ENCODE measurements around the gene NFATC2. TPM values are rescaled to one million over a fixed set of nuclear protein-coding genes. Genes with fewer than 3 reads are reported as not detected.
"Not testable (repeated sequence)": the region's sequence is repeated elsewhere in the genome, so short reads cannot be mapped to it uniquely, and the experiment has no call there.

The NFATC2 gene
- total RNA-seq, 1 experiment from 2014 or later, result 15.8 TPM

- Mint-ChIP-seq H3K9me3 (ENCODE audit: low read depth, unreplicated experiment) (no peaks in the 10 kb centered on the region), H3K27me3 (ENCODE audit: unreplicated experiment) (no peaks in the 10 kb centered on the region), H3K27ac (ENCODE audit: unreplicated experiment) (no peak overlapping the region), H3K4me3 (ENCODE audit: low read depth, unreplicated experiment) (no peak overlapping the region), H3K36me3 (ENCODE audit: insufficient read depth, unreplicated experiment) (no peaks in the 10 kb centered on the region), H3K4me1 (ENCODE audit: low read depth, unreplicated experiment) (no peaks in the 10 kb centered on the region)
- CTCF ChIA-PET, result interaction anchor here (0.6 kb wide), 1 partner anchor 468 kb away, joined by 6 read pairs; no protein-coding TSS in a partner anchor
- no TSS peak for BruUV-seq (replicated peaks)
- TF ChIP-seq CTCF (IDR thresholded peaks at IDR 0.05; ENCODE audit: unreplicated experiment), result no peak
- DNase-seq, result no peak
- intact Hi-C loops (cut with micrococcal nuclease; ENCODE audit: unreplicated experiment), result no loop called here
Observed at GRCh38 chr20:51467956-51468626, 74.4 kb downstream of the NFATC2 start.

GRCh38 chr20:51463998-51464397, 78.5 kb downstream of the NFATC2 start:
- Mint-ChIP-seq H3K9me3 (ENCODE audit: low read depth, unreplicated experiment) (no peaks in the 10 kb centered on the region), H3K27ac (ENCODE audit: unreplicated experiment) (no peak overlapping the region), H3K27me3 (ENCODE audit: unreplicated experiment) (no peaks in the 10 kb centered on the region), H3K4me1 (ENCODE audit: low read depth, unreplicated experiment) (no peaks in the 10 kb centered on the region), H3K4me3 (ENCODE audit: low read depth, unreplicated experiment) (no peak overlapping the region), H3K36me3 (ENCODE audit: insufficient read depth, unreplicated experiment) (no peaks in the 10 kb centered on the region)
- no peak for TF ChIP-seq CTCF (IDR thresholded peaks at IDR 0.05; ENCODE audit: unreplicated experiment)
- intact Hi-C loops (cut with micrococcal nuclease; ENCODE audit: unreplicated experiment), result no loop called here
- CTCF ChIA-PET, result interaction anchor here (0.6 kb wide), 1 partner anchor 211 kb away, joined by 4 read pairs; no protein-coding TSS in a partner anchor
- BruUV-seq (replicated peaks), result no TSS peak
- DNase-seq, result no peak

GRCh38 chr20:51463560-51463959, 79.0 kb downstream of the NFATC2 start:
- CTCF ChIA-PET, result no interaction called here
- no peak for TF ChIP-seq CTCF (IDR thresholded peaks at IDR 0.05; ENCODE audit: unreplicated experiment)
- no peaks in the 10 kb centered on the region for H3K27me3 Mint-ChIP-seq (ENCODE audit: unreplicated experiment)
- no TSS peak for BruUV-seq (replicated peaks)
- intact Hi-C loops (cut with micrococcal nuclease; ENCODE audit: unreplicated experiment), result no loop called here
- DNase-seq, result no peak
- no peaks in the 10 kb centered on the region for H3K36me3 Mint-ChIP-seq (ENCODE audit: insufficient read depth, unreplicated experiment)
- H3K4me3 Mint-ChIP-seq (ENCODE audit: low read depth, unreplicated experiment), result no peak overlapping the region
- H3K27ac Mint-ChIP-seq (ENCODE audit: unreplicated experiment), result no peak overlapping the region
- H3K9me3 Mint-ChIP-seq (ENCODE audit: low read depth, unreplicated experiment), result no peaks in the 10 kb centered on the region
- H3K4me1 Mint-ChIP-seq (ENCODE audit: low read depth, unreplicated experiment), result no peaks in the 10 kb centered on the region

GRCh38 chr20:51462566-51463276, 79.8 kb downstream of the NFATC2 start:
- no peaks in the 10 kb centered on the region for H3K36me3 Mint-ChIP-seq (ENCODE audit: insufficient read depth, unreplicated experiment)
- no peak overlapping the region for H3K27ac Mint-ChIP-seq (ENCODE audit: unreplicated experiment)
- no peak for DNase-seq
- intact Hi-C loops (cut with micrococcal nuclease; ENCODE audit: unreplicated experiment), result no loop called here
- no peak for TF ChIP-seq CTCF (IDR thresholded peaks at IDR 0.05; ENCODE audit: unreplicated experiment)
- CTCF ChIA-PET, result no interaction called here
- no TSS peak for BruUV-seq (replicated peaks)
- H3K9me3 Mint-ChIP-seq (ENCODE audit: low read depth, unreplicated experiment), result no peaks in the 10 kb centered on the region
- no peak overlapping the region for H3K4me3 Mint-ChIP-seq (ENCODE audit: low read depth, unreplicated experiment)
- H3K27me3 Mint-ChIP-seq (ENCODE audit: unreplicated experiment), result no peaks in the 10 kb centered on the region
- H3K4me1 Mint-ChIP-seq (ENCODE audit: low read depth, unreplicated experiment), result no peaks in the 10 kb centered on the region

GRCh38 chr20:51461846-51462245, 80.7 kb downstream of the NFATC2 start:
- H3K27me3 Mint-ChIP-seq (ENCODE audit: unreplicated experiment); DNase-seq; H3K9me3 Mint-ChIP-seq (ENCODE audit: low read depth, unreplicated experiment); BruUV-seq (replicated peaks); H3K4me1 Mint-ChIP-seq (ENCODE audit: low read depth, unreplicated experiment); H3K4me3 Mint-ChIP-seq (ENCODE audit: low read depth, unreplicated experiment); intact Hi-C loops (cut with micrococcal nuclease; ENCODE audit: unreplicated experiment); H3K27ac Mint-ChIP-seq (ENCODE audit: unreplicated experiment); H3K36me3 Mint-ChIP-seq (ENCODE audit: insufficient read depth, unreplicated experiment): not testable (repeated sequence)
- CTCF ChIA-PET, result interaction anchor here (0.7 kb wide), 1 partner anchor 133 kb away, joined by 3 read pairs; no protein-coding TSS in a partner anchor
